ENCODE results near the gene DLG2.

DNA sequence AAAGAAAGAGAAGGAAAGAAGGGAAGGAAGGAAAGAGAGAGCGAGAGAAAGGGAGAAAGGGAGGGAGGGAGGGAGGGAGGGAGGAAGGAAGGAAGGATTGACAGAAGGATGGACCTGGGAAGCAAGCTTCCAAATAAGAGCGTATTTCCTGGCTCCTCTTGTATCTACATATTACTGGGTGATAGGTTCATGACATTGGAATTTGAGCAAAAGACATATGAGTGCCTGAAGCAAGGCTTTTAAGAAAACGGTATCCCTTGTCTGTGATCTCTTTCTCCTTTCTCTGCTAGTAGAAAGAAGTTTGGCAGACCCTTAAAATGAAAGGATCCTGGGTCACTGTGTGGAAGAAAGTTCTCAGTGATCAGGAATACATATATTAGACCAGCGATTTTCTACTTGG lies 1408.8 kb downstream of the DLG2 start:
- TF ChIP-seq, protein P1, sequence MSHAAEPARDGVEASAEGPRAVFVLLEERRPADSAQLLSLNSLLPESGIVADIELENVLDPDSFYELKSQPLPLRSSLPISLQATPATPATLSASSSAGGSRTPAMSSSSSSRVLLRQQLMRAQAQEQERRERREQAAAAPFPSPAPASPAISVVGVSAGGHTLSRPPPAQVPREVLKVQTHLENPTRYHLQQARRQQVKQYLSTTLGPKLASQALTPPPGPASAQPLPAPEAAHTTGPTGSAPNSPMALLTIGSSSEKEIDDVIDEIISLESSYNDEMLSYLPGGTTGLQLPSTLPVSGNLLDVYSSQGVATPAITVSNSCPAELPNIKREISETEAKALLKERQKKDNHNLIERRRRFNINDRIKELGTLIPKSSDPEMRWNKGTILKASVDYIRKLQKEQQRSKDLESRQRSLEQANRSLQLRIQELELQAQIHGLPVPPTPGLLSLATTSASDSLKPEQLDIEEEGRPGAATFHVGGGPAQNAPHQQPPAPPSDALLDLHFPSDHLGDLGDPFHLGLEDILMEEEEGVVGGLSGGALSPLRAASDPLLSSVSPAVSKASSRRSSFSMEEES (CRISPR knock-in tag; IDR thresholded peaks at IDR 0.05) = no peak
- TF ChIP-seq CEBPB (tag; IDR thresholded peaks at IDR 0.05) (no peak), MXI1 (IDR thresholded peaks at IDR 0.05; ENCODE audit: low read depth, low read length) (no peak), ATF1 (CRISPR knock-in tag; IDR thresholded peaks at IDR 0.05) (no peak), ATF1 (tag; IDR thresholded peaks at IDR 0.05) (no peak), RBFOX2 (IDR thresholded peaks at IDR 0.05; ENCODE audit: low read depth, low read length) (no peak), HNRNPUL1 (IDR thresholded peaks at IDR 0.05; ENCODE audit: low read length) (no peak)
- TF ChIP-seq, protein P2, sequence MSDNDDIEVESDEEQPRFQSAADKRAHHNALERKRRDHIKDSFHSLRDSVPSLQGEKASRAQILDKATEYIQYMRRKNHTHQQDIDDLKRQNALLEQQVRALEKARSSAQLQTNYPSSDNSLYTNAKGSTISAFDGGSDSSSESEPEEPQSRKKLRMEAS (CRISPR knock-in tag; IDR thresholded peaks at IDR 0.05) = no peak
- TF ChIP-seq, protein P3, sequence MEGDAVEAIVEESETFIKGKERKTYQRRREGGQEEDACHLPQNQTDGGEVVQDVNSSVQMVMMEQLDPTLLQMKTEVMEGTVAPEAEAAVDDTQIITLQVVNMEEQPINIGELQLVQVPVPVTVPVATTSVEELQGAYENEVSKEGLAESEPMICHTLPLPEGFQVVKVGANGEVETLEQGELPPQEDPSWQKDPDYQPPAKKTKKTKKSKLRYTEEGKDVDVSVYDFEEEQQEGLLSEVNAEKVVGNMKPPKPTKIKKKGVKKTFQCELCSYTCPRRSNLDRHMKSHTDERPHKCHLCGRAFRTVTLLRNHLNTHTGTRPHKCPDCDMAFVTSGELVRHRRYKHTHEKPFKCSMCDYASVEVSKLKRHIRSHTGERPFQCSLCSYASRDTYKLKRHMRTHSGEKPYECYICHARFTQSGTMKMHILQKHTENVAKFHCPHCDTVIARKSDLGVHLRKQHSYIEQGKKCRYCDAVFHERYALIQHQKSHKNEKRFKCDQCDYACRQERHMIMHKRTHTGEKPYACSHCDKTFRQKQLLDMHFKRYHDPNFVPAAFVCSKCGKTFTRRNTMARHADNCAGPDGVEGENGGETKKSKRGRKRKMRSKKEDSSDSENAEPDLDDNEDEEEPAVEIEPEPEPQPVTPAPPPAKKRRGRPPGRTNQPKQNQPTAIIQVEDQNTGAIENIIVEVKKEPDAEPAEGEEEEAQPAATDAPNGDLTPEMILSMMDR (IDR thresholded peaks at IDR 0.05 in 2 of 3, conservative IDR thresholded peaks at IDR 0.05 in 1 of 3; ENCODE audit: insufficient read depth in 2 of 3, low read depth in 1 of 3, low read length in 3 of 3) = no peak
- TF ChIP-seq, protein P4, sequence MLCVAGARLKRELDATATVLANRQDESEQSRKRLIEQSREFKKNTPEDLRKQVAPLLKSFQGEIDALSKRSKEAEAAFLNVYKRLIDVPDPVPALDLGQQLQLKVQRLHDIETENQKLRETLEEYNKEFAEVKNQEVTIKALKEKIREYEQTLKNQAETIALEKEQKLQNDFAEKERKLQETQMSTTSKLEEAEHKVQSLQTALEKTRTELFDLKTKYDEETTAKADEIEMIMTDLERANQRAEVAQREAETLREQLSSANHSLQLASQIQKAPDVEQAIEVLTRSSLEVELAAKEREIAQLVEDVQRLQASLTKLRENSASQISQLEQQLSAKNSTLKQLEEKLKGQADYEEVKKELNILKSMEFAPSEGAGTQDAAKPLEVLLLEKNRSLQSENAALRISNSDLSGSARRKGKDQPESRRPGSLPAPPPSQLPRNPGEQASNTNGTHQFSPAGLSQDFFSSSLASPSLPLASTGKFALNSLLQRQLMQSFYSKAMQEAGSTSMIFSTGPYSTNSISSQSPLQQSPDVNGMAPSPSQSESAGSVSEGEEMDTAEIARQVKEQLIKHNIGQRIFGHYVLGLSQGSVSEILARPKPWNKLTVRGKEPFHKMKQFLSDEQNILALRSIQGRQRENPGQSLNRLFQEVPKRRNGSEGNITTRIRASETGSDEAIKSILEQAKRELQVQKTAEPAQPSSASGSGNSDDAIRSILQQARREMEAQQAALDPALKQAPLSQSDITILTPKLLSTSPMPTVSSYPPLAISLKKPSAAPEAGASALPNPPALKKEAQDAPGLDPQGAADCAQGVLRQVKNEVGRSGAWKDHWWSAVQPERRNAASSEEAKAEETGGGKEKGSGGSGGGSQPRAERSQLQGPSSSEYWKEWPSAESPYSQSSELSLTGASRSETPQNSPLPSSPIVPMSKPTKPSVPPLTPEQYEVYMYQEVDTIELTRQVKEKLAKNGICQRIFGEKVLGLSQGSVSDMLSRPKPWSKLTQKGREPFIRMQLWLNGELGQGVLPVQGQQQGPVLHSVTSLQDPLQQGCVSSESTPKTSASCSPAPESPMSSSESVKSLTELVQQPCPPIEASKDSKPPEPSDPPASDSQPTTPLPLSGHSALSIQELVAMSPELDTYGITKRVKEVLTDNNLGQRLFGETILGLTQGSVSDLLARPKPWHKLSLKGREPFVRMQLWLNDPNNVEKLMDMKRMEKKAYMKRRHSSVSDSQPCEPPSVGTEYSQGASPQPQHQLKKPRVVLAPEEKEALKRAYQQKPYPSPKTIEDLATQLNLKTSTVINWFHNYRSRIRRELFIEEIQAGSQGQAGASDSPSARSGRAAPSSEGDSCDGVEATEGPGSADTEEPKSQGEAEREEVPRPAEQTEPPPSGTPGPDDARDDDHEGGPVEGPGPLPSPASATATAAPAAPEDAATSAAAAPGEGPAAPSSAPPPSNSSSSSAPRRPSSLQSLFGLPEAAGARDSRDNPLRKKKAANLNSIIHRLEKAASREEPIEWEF (CRISPR knock-in tag; IDR thresholded peaks at IDR 0.05) = no peak
- TF ChIP-seq, protein P5, sequence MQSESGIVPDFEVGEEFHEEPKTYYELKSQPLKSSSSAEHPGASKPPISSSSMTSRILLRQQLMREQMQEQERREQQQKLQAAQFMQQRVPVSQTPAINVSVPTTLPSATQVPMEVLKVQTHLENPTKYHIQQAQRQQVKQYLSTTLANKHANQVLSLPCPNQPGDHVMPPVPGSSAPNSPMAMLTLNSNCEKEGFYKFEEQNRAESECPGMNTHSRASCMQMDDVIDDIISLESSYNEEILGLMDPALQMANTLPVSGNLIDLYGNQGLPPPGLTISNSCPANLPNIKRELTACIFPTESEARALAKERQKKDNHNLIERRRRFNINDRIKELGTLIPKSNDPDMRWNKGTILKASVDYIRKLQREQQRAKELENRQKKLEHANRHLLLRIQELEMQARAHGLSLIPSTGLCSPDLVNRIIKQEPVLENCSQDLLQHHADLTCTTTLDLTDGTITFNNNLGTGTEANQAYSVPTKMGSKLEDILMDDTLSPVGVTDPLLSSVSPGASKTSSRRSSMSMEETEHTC (IDR thresholded peaks at IDR 0.05) = no peak

Data from K562 (cell line).